GM12878 (cell line): ENCODE data around the gene MMRN2. TPM values are rescaled to one million over a fixed set of nuclear protein-coding genes. Genes with fewer than 3 reads are reported as not detected.

Experiments used
- BACH1 ChIP-seq: fragments of 450-650 bp; IDR thresholded peaks from 2 replicates; pipeline ENCODE4 v1.6.1; 2017; ENCODE audit warnings: mild to moderate bottlenecking, borderline replicate concordance
- CBX3 ChIP-seq: fragments of 200-600 bp; sonication (generic); IDR thresholded peaks from 2 replicates; pipeline ENCODE4 v1.6.1; 2016; ENCODE audit warnings: low read depth, borderline replicate concordance
- CBX5 ChIP-seq: sonication (generic); IDR thresholded peaks from 2 replicates; pipeline ENCODE4 v1.6.1; 2016; ENCODE audit warnings: low read depth, moderate library complexity, mild to moderate bottlenecking, inconsistent platforms
- CEBPZ ChIP-seq: fragments of 150-350 bp; IDR thresholded peaks from 2 replicates; pipeline ENCODE4 v1.6.1; 2016; ENCODE audit warnings: low read depth, low read length
- DPF2 ChIP-seq: fragments of 450-650 bp; IDR thresholded peaks from 2 replicates; pipeline ENCODE4 v1.6.1; 2017; ENCODE audit warnings: mild to moderate bottlenecking
- EED ChIP-seq: sonication (generic); IDR thresholded peaks from 2 replicates; pipeline ENCODE4 v1.6.1; 2016; ENCODE audit warnings: antibody characterized with exemption, low read depth
- ESRRA ChIP-seq: IDR thresholded peaks from 2 replicates; pipeline ENCODE4 v1.6.1; 2012; ENCODE audit warnings: mild to moderate bottlenecking, low read length, improper control_type of control experiment
- IKZF1 ChIP-seq: fragments of 450-650 bp; conservative IDR thresholded peaks from 2 replicates; pipeline ENCODE4 v1.6.1; 2017; ENCODE audit warnings: antibody characterized with exemption, mild to moderate bottlenecking
- JUND ChIP-seq: IDR thresholded peaks from 2 replicates; pipeline ENCODE4 v1.6.1; 2012; ENCODE audit warnings: low read depth, mild to moderate bottlenecking, low read length, improper control_type of control experiment, moderate library complexity
- LARP7 ChIP-seq: fragments of 450-650 bp; IDR thresholded peaks from 2 replicates; pipeline ENCODE4 v1.6.1; 2017; ENCODE audit warnings: mild to moderate bottlenecking
- MAX ChIP-seq: IDR thresholded peaks from 2 replicates; pipeline ENCODE4 v1.6.1; 2012; ENCODE audit warnings: low read depth, low read length, improper control_type of control experiment
- MXI1 ChIP-seq: fragments of 150-350 bp; IDR thresholded peaks from 2 replicates; pipeline ENCODE4 v1.6.1; 2011; ENCODE audit warnings: low read depth, mild to moderate bottlenecking, inconsistent platforms, low read length, improper control_type of control experiment
- MYC ChIP-seq: IDR thresholded peaks from 2 replicates; pipeline ENCODE4 v1.6.1; 2011; ENCODE audit warnings: mild to moderate bottlenecking, low read length, moderate library complexity, inconsistent platforms; ENCODE audit not compliant: insufficient read depth, insufficient replicate concordance, insufficient read length, severe bottlenecking
- RAD51 ChIP-seq: fragments of 450-650 bp; IDR thresholded peaks from 2 replicates; pipeline ENCODE4 v1.6.1; 2016; ENCODE audit warnings: moderate library complexity, mild to moderate bottlenecking, inconsistent platforms
- RELB ChIP-seq: fragments of 450-650 bp; IDR thresholded peaks from 2 replicates; pipeline ENCODE4 v1.6.1; 2017; ENCODE audit warnings: low read depth, mild to moderate bottlenecking, moderate library complexity
- SMARCA5 ChIP-seq: fragments of 450-650 bp; IDR thresholded peaks from 2 replicates; pipeline ENCODE4 v1.6.1; 2017; ENCODE audit warnings: mild to moderate bottlenecking
- STAT1 ChIP-seq: fragments of 450-650 bp; conservative IDR thresholded peaks from 2 replicates; pipeline ENCODE4 v1.6.1; 2014; ENCODE audit warnings: antibody characterized with exemption, mild to moderate bottlenecking
- TAF1 ChIP-seq: IDR thresholded peaks from 2 replicates; pipeline ENCODE4 v1.6.1; 2011; ENCODE audit warnings: mild to moderate bottlenecking, low read depth, low read length, borderline replicate concordance
- TCF12 ChIP-seq: IDR thresholded peaks from 2 replicates; pipeline ENCODE4 v1.6.1; 2011; ENCODE audit warnings: low read depth, mild to moderate bottlenecking, low read length
- USF1 ChIP-seq: IDR thresholded peaks from 2 replicates; pipeline ENCODE4 v1.6.1; 2011; ENCODE audit warnings: borderline replicate concordance, low read depth, mild to moderate bottlenecking, moderate library complexity, mixed read lengths, low read length; ENCODE audit not compliant: insufficient read depth; ENCODE audit errors: extremely low read length
- polyA plus RNA-seq, 11 experiments: library from polyadenylated mRNA; depleted of rRNA in 4 of 11; unstranded in 6 of 11; stranded (reverse) in 5 of 11; fragments of >200 nt; fragmentation: Nextera tagmentation in 4 of 11; fragmentation: Illumina TruSeq in 1 of 11; extraction: Ambion mirVana in 4 of 11; extraction: Trizol in 1 of 11; gene quantifications; 1 replicate in 1 of 11; 2 replicates in 10 of 11; pipeline versions ENCODE4 v1.2.1 to v1.2.3, GENCODE V29; 2011 to 2016; ENCODE audit warnings: inconsistent platforms in 2 of 11, missing spikeins in 2 of 11, low read depth in 1 of 11
- total RNA-seq, 4 experiments: library from RNA; depleted of rRNA in 3 of 4; stranded (reverse); fragments of >200 nt in 3 of 4; fragmentation: Illumina TruSeq in 1 of 4; extraction: Trizol in 1 of 4; gene quantifications; 2 replicates each; pipeline versions ENCODE4 v1.2.1 to v1.2.3, GENCODE V29; 2013 to 2021

Gene MMRN2
- total and polyA plus RNA-seq, 10 of the 15 experiments (the other 5 are each of a cell fraction or from before 2014, with no cell fraction given), result 0.09 to 1.0 (median 0.54) TPM; not detected in 3

GRCh38 chr10:86971232-86971991 lies 14.0 kb upstream of the MMRN2 start (continued):
- TF ChIP-seq MXI1, result peak; percentile 77
- TF ChIP-seq MAX, result peak; percentile 81
- TF ChIP-seq CEBPZ, result no peak
- TF ChIP-seq EED, result no peak; the same call in 1 of the 2 replicates
- TF ChIP-seq TAF1, result peak; percentile 3; the same call in 1 of the 2 replicates
- TF ChIP-seq CBX5, result no peak
- peak; percentile 73 for TF ChIP-seq IKZF1
- TF ChIP-seq LARP7, result 0 out of 2 replicates have a peak, but pooled peaks have one; percentile 39
- TF ChIP-seq STAT1, result no peak
- peak; percentile 51; the same call in 1 of the 2 replicates for TF ChIP-seq SMARCA5
- TF ChIP-seq MYC, result peak; percentile 80
- no peak for TF ChIP-seq ESRRA
- peak; percentile 64 for TF ChIP-seq USF1
- TF ChIP-seq RELB, result 0 out of 2 replicates have a peak, but pooled peaks have one; percentile 23
- TF ChIP-seq JUND, result no peak
- TF ChIP-seq RAD51, result peak; percentile 79
- 0 out of 2 replicates have a peak, but pooled peaks have one; percentile 82 for TF ChIP-seq BACH1
- TF ChIP-seq CBX3, result no peak
- TF ChIP-seq DPF2, result peak; percentile 81
- 0 out of 2 replicates have a peak, but pooled peaks have one; percentile 5 for TF ChIP-seq TCF12
